ENCODE results near the gene TCEANC.

DNA sequence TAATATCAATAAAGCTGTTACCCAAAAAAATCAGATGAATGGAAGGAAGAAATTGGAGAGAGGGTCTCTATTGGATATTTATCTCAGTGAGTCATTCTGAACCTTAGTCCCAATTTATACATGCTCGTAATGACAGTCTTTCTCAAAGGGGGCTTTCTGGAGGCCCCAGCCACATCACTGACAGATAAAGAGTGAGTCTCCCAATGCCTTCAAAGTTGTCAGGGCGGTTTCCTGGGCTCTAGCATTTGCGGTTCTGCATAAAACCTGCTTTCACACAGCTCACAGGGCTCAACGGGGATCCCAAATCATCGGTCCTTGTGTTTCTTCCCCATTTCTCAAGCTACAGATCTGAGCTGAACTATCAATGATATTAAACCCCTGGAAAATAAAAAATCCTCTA lies 17.3 kb downstream of the TCEANC start:
- no peak for TF ChIP-seq POLR2A (IDR thresholded peaks at IDR 0.05)
- TF ChIP-seq, protein P1, sequence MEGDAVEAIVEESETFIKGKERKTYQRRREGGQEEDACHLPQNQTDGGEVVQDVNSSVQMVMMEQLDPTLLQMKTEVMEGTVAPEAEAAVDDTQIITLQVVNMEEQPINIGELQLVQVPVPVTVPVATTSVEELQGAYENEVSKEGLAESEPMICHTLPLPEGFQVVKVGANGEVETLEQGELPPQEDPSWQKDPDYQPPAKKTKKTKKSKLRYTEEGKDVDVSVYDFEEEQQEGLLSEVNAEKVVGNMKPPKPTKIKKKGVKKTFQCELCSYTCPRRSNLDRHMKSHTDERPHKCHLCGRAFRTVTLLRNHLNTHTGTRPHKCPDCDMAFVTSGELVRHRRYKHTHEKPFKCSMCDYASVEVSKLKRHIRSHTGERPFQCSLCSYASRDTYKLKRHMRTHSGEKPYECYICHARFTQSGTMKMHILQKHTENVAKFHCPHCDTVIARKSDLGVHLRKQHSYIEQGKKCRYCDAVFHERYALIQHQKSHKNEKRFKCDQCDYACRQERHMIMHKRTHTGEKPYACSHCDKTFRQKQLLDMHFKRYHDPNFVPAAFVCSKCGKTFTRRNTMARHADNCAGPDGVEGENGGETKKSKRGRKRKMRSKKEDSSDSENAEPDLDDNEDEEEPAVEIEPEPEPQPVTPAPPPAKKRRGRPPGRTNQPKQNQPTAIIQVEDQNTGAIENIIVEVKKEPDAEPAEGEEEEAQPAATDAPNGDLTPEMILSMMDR (IDR thresholded peaks at IDR 0.05), result no peak
